Activated CD4-positive, alpha-beta T cell treated with anti-CD3 and anti-CD28 coated beads, Interleukin-2, amount 50 U/mL, for 48 hours (primary cell): ENCODE measurements around the gene POU6F2.
A peak's percentile ranks its signal among the peaks of the same experiment; 100 is the strongest.
"Not testable (repeated sequence)": the region's sequence is repeated elsewhere in the genome, so short reads cannot be mapped to it uniquely, and the experiment has no call there.

Source experiments
- DNase-seq, 2 experiments: peaks; one replicate each; pipeline ENCODE4 v3.0.0-alpha.2; 2020

Gene POU6F2

DNA sequence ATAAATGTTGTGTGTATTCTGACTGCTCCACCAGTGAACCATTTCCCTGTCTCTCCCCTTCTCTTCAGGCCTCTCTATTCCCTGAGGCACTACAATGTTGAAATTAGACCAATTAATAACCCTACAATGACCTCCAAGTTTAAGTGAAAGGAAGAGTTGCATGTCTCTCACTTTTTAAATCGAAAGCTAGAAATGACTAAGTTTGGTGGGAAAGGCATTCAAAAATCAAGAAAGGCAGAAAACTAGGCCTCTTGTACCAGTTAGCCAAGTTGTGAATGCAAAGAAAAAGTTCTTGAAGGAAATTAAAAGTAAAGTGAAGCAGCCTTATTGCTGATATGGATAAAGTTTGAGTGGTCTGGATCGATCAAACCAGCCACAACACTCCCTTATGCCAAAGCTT, 390.2 kb downstream of the POU6F2 start:
- no peak for DNase-seq

DNA sequence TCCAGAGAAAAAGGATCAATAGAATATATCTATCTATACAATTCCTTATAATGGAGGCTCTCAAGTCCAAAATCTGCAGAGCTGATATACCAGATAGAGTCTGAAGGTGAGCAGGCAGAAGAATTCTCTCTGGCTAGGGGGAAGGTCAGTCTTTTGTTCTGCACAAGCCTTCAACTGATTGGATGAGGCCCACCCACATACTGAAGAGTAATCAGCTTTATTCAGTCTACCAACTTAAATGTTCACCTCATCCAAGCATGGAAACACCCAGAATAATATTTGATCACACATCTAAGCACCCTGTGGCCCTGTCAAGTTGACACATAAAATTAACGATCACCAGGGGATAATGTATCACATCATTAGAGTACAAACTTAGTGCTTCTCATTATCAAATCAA, 394.7 kb downstream of the POU6F2 start:
- DNase-seq, result no peak

DNA sequence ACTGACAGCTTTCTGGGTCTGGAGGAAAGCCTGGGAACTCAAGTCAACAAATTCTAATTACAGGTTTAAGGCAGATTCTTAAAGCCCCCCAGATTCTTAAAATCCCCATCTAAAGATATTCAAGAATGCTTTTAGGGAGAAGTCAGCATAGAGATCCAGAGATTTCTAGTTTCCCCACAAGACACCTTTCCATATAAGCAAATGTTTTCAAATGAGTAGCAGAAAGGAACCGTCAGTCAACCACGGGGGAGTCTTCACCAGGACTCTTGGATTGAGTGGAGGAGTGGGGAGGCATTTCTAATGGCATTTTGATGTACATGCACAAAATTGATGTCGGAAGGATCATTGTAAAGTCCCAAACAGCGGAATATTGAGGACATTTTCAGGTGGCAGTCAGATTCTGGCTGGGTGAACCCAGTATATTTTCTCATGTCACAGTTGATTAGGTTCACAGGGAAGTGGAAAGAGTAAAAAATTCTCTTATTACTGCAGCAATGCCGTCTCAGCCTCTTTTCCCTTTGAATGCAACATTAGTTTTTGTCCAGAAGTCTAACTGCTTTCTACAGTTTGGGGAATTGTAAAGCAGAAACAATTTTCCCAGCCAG, 396.8 kb downstream of the POU6F2 start:
- DNase-seq, result no peak

DNA sequence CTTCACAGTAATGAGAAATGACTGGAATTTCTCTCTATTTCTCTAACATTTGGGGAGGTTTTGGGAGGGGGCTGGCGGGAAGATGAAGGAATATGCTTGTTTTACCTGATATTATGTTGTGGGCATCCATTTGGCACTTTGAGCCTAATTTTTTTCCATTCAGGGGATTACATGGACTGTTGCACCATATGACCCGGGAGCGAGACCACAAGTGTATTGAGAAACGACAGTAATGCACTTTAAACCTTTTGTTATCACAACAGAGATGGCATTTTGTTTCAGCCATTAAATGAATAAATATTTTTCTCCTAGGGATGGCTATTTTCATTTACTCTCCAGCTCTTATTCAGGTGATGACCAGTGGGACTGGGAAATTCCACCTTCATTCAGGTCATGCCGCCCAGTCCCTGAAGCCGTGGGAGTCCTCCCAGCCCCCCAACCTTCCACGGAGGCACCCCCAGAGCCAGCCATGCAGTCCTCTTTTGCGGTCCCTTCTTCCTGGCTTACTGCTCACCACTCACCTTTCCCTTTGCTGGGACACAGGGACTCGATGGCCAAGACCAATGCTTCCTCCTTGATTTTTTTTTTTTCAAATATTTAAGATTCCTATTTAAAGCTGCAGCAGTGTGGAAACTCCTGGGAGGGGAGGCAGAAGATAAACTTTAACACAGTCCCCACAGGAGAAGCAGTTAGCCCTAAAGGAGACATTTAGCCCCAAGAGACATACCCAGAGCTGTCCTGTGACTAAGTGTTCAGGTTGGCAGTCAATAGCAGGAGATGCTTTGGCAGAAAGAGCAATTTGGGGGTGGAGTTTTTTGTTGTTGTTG, 397.6 kb downstream of the POU6F2 start:
- no peak for DNase-seq

DNA sequence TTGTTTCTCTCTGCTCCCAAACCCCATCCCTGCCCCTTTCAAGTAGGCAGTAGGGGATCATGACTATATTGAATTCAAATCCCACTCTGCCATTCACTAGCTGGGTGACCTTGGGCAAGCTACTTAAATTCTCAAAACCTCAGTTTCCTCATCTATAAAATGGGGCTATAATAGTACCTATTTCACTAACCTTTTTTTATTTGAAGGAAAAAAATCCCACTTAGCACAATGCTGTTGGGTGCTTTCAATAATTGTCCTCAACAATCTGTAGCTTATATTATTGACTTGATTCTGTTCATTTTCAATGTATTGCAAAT, 398.1 kb downstream of the POU6F2 start:
- DNase-seq, result no peak

DNA sequence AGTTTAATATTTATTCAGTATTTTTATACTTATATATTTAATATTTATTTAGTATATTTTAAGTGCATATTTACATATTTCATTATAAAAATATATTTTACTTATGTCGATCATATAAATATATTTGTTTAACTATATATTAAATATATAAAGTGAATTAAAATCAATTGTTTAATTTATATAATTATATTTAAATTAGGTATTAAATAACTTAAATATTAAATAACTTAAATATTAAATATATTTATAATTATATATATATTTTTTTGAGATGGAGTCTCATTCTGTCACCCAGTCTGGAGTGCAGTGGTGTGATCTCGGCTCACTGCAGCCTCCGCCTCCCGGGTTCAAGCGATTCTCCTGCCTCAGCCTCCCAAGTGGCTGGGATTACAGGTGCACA, 399.2 kb downstream of the POU6F2 start:
- DNase-seq, result not testable (repeated sequence)

DNA sequence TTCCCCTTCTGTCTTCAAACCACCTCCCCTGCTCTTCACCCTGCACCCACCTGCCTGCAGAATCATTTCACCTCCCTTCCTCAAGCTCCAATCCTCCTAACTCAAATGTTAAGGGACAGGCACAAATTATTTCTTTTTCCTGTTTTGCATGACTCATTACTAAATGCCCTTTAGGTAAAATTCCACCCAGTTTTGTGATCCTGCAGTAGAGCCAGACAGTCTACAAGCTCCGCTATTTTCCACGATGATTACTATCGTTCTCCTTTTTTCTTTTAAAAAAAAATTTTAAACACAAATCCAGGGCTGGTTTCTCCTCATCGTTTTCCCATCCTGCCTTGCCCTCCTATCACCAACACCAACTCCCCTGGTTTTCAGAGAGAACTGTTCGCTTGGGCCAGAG, 401.7 kb downstream of the POU6F2 start:
- DNase-seq, result no peak

DNA sequence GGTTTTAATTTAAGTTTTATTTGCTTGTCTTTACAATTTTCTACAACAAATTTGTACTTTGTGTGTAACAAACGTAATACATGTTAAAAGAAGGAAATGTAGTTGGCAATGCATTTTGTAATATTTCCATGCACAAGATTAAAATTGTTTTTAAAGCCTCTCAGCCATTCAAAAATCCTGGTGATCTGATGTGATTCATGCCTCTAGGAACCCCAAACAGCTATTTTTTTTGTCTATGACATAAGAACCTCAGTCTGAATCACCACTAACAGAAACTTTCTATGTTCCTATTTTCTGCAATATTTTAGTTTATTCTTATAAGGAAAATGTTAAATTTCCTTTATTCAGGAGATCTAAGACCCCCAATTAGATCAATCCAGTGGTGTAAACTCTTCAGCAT, 405.4 kb downstream of the POU6F2 start:
- DNase-seq, result no peak

DNA sequence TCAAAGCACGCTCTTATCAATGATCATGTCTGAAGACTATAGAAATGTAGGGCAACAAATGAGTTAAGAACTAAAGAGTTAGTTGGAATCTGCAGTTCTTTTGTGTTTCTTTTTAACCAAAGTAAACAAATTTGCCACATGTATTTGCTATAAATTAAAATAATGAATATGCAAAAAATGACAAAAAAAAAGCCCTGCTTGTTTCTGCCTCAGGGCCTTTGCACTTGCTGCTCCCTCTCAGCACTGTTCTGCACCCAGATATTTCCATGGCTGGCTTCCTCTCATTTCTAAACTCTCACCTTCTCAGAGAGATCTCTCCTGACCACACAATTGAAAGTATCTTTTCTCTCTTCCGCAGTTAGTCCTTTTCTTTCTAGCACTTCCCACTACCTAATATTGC, 406.7 kb downstream of the POU6F2 start:
- DNase-seq, result no peak

DNA sequence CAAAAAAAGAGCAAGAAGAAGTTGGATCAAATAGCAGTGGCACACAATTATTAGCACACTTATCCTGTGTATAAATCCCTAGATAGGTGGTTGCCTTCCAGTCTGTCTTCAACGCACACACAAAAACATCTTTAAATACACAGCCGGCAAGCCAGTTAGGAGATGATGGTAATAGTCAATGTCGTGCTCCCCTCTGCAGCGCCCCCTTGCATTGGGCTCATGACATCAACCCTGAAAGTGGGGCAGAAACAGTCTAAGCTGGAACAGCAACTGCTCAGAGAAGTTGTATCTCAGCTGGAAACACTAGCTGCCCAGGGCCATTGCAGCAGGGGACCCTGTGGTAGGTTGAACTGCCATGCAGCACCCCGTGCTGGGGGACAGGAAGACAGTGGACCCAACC, 409.0 kb downstream of the POU6F2 start:
- DNase-seq, result no peak

DNA sequence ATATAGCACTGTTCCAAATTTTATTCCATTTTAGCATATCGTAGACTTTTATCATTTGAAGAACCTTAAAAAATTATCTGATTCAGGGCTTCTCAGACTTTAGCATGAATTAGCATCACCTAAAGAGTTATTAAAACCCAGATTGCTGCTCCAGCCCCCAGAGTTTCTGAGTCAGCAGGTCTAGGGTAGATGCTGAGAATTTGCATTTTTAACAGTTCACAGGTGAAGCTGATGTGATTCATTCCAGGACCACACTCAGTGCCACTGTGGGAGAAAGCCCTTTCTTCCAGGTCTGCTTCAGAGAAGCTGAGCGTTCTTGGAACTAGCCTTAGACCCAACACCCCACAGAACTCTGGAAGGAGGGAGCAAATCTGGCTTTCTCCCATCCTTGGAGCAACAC, 414.4 kb downstream of the POU6F2 start:
- DNase-seq, result no peak

DNA sequence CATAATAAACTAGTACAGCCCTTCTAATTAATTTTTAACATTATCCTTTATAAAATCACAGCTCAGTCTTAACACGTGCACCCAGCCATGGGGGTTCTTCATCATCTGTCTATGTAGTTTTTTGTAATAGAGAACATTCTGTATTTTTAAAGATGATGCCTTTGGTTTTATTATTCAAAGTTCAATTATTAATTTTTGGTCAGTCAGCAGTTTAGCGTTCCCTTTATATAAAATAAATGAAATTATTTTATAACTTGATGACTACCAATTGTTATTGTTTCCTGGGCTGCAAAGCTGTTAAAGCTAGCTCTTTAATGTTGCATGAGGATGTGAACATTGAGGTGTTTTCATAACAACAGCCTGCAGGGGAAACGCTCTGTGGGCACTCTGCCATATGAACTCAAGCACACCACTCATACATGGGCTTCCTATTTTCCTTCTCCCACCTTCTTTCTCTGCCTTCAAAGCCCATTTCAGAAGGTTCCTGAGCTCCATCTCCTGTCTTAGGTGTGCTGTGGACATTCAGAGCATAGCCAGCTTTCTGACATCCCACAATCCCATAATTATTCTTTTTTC, 416.5 kb downstream of the POU6F2 start:
- no peak for DNase-seq

DNA sequence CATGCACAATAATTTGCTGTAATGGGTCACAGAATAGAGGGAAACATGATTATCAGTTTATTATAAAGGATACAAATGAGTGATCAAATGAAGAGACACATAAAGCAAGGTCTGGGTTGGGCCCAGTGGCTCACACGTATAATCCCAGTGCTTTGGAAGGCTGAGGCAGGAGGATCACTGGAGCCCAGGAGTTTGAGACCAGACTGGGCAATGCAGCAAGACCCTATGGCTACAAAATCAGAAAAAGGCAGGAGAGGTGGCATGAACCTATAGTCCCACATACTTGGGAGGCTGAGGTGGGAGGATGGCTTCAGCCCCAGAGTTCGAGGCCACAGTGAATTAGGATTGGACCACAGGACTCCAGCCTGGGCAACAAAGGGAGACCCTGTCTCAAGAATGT, 421.7 kb downstream of the POU6F2 start:
- DNase-seq, result no peak

DNA sequence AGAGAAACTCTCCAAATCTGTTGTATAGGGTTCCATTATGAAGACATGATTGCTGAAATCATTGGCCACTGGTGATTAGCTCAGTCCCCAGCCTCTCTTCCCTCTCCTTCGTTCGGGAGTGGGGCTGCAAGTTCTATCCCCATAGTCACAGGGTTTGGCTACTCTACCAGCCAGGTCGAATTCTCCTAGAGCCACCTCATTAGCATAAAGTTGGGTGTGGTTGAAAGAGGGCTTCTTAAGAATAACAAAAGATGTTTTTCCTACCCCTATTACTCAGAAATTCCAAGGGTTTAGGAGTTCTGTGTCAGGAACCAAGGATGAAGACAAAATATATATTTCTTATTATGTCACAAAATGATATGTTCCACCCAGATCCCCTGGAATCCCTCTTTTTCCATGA, 422.3 kb downstream of the POU6F2 start:
- DNase-seq, result no peak

DNA sequence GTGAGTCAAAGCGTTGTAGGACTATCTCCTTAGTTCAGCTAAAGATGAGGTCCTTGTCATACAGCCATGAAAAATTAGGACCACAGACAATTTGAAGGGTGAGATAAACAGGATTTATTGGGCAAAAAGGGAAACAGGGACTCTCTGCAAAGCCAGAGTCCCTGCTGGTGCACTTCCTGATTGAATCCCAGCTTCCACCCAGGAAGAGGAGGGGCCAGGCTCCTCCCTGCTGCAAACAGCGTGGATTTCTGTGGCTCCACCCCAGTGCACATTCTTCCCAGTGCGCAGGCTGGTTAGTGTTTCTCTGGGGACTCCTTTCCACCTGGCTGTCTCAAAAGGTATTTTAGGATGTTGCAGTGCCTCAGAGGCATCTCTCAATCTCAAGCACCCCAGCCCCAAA, 423.1 kb downstream of the POU6F2 start:
- DNase-seq, result no peak

DNA sequence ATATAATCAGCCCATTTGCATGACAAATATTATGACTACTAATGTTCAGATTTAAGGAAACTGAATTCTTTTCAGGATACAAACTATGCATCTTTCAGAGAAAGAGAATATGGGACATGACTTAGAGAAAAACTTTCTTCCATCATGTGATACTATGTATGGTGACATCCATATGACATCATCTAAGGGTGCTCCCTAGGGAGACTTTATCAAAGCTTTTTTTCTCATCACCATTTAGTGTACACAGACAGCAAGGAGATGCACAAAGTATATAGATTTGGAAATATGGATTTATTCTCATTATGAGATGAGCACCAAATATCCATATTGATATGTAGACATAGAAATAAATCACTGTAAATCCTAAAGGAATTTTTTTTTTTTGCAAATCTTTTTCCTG, 424.3 kb downstream of the POU6F2 start:
- DNase-seq, result no peak

DNA sequence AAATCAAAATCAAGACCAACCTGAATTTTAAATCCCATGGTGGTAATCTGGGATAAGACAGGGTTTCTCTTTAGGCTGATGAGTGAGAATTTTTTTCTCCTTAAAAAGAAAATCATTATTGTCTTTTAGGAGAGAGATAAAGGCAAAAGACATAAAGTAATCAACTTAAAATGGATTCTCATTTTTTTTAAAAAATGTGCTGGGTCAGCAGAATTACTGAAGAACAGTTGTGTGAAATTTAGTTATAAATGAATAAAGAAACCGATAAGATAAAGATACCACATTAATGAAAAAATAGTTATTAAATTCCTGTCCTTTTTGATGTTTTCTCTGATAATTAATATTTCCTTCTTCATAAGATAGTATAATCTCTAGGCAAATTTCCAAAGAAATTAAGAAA, 427.2 kb downstream of the POU6F2 start:
- no peak for DNase-seq

DNA sequence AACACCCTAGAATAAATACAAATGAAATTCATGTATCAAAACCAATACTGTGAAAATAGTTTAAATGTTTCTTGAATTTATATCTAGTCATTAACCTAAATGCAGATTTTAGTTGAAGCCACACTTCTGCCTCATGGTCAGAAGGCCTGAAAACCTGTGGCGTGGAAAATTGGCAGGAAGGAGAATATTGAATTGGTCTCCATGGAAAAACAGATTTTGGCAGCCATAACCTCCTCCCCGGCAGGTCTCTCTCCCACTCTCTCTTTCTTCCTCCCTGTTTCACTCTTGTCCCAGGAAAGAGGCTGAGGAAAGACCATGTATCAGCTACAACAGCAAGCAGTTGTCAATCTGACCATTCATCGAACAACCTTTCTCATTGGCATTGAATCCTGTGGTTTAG, 427.9 kb downstream of the POU6F2 start:
- no peak for DNase-seq

DNA sequence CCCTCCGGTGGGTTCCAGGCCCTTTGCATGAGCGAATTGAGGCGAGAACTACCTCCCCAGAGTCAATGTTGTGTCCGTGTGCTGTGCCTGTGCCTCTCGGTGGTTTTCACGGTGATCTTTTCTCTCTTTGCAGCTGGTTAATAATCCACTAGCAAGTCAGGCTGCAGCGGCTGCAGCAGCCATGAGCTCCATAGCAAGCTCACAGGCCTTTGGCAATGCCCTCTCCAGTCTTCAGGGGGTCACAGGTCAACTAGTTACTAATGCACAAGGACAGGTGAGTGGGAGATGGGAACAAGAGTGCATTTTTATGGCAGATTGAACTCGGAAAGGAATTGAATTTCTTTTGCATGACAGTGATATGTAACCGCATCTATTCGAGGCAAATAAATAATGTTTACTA, 428.8 kb downstream of the POU6F2 start:
- DNase-seq, result no peak

DNA sequence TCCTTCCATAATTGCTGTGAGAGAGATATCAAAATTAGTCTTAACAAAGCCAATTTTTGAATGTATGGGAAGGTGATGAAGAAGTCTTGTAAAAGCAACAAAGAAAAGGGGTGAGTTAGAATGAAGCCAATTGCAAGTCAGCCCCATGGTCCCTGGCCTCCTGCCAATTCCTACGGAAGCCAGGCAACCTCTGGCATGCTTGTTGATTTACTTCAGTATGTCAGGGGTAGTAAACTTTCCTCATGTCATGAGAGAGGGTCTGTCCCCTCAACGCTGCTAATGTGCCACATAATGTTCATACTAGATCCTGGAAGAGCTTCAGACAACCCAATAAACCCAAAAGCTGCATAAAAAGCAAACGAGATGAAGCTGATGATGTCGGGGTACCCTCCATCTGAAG, 429.4 kb downstream of the POU6F2 start:
- DNase-seq, result no peak

DNA sequence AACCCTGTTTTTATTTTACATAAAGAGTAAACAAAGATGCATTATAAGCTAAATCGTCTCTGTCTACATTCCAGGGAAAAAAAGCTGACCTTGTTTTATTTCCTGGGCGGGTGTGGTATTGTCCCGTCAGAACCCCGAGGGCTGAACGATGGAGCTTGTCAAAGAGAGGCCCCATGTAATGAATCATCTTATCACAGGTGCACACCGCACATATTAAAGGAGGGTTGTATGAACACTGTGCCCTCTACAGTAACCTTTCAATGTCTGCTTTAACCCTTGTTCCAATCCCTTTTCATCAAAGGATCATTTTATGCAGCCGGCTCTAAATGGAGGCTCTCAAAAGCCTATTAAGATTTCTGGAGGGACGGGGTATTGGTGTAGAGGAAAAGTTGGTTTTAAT, 430.0 kb downstream of the POU6F2 start:
- no peak for DNase-seq

DNA sequence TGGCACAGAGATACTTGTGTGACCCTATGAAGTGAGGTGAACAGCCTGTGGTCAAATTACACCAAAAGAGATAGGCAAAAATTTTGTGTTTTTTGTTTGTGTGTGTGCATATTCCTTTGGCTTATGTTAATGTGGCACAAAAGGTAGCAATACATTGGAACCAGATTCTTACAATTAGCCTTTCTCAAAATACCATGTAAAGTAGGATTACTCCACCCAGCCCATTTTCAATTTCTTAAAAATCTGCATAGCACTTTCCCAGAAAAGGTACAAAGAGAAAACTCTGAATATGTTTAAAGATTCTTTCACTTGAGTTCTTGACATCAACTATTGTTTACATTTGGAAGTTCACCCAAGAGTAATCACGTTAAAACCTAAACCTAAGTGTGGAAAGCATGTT, 431.2 kb downstream of the POU6F2 start:
- no peak for DNase-seq

DNA sequence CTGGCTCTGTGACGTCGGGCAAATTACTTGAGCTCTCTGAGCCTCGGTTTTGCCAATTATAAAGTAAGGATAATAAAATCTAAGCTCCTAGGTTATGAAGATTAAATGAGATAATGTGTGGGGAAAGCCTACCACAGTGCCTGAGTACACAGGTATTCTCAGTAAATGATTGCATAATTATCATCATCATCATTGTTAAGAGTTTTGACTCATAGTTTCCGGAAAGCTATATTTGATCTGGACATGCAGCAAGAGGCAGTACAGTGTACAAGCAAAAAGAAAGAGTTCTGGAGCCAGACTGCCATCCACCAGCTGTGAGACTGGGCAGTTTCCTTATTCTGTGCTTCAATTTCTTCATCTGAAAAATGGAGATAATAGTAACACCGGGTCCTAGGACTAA, 432.9 kb downstream of the POU6F2 start:
- DNase-seq, result no peak

DNA sequence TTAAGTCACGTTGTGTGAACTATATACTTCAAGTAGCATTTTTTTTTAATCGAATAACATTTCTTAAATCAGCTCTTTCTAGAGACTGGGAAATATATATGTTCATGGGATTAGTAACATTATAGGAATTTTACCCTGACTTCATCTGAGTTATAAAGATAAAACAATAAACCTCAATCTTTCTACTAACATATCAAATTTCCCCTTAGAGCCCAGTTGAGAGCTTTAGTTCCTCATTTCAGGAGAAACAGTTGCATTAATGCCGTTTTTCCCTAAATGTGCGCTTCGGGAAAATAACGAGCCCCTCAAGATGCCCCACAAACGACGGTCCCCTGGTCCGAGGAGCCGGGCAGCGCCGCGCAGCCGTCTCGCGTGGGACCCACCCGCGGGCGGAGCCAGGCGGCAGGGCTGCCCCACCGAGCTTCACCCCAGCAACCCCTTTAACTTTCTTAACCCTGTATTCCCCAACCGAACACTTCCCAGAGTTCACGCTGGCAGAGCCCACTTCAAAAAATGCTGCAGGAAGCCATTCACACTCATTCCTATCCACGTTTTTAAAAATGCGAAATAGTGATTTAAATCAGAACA, 436.0 kb downstream of the POU6F2 start:
- DNase-seq, result peak in 1 of 2 experiments; percentile 5
